SK-N-SH treated with all-trans-retinoic acid at 6 μM for 48 hours (cell line): ENCODE data around the gene CEP131.

ENCODE experiments used
- ATAC-seq: fragments of 200-7000 bp; cut with Tn5 transposase; 3 replicates; pipeline ENCODE4 v1.9.1; 2020; ENCODE audit warnings: mild to moderate bottlenecking, moderate library complexity
- ARNTL ChIP-seq: fragments of 450-650 bp; formaldehyde crosslinking; IDR thresholded peaks from 2 replicates; pipeline ENCODE4 v1.5.0; 2020; ENCODE audit warnings: low read depth, mild to moderate bottlenecking, moderate library complexity, borderline replicate concordance
- BACH2 ChIP-seq: fragments of 250-450 bp; sonication (Bioruptor Pico); IDR thresholded peaks from 2 replicates; pipeline ENCODE4 v1.9.0; 2021; ENCODE audit warnings: mild to moderate bottlenecking, borderline replicate concordance
- CSDC2 ChIP-seq: fragments of 250-450 bp; sonication (Bioruptor Pico); IDR thresholded peaks from 2 replicates; pipeline ENCODE4 v1.5.0; 2020; ENCODE audit warnings: mild to moderate bottlenecking, moderate library complexity
- ESRRG ChIP-seq: fragments of 250-450 bp; sonication (Bioruptor Pico); IDR thresholded peaks from 2 replicates; pipeline ENCODE4 v1.6.1; 2021; ENCODE audit warnings: mild to moderate bottlenecking
- GLIS3 ChIP-seq: fragments of 250-450 bp; sonication (Bioruptor Pico); IDR thresholded peaks from 2 replicates; pipeline ENCODE4 v1.5.0; 2020; ENCODE audit warnings: mild to moderate bottlenecking, moderate library complexity
- ISL1 ChIP-seq: fragments of 250-450 bp; sonication (Bioruptor Pico); IDR thresholded peaks from 2 replicates; pipeline ENCODE4 v2.1.2; 2022; ENCODE audit warnings: mild to moderate bottlenecking, moderate library complexity
- OSR1 ChIP-seq: fragments of 250-450 bp; sonication (Bioruptor Pico); IDR thresholded peaks from 2 replicates; pipeline ENCODE4 v1.8.0; 2022; ENCODE audit warnings: moderate library complexity, mild to moderate bottlenecking, inconsistent platforms
- PPARA ChIP-seq: fragments of 250-450 bp; sonication (Bioruptor Pico); IDR thresholded peaks from 2 replicates; pipeline ENCODE4 v1.5.0; 2020; ENCODE audit warnings: mild to moderate bottlenecking, borderline replicate concordance
- RARB ChIP-seq: fragments of 250-450 bp; sonication (Bioruptor Pico); IDR thresholded peaks from 2 replicates; pipeline ENCODE4 v1.8.0; 2021; ENCODE audit warnings: mild to moderate bottlenecking, moderate library complexity
- SNAI2 ChIP-seq: fragments of 250-450 bp; sonication (Bioruptor Pico); IDR thresholded peaks from 2 replicates; pipeline ENCODE4 v1.5.0; 2020; ENCODE audit warnings: mild to moderate bottlenecking, moderate library complexity
- TCF4 ChIP-seq: fragments of 250-450 bp; sonication (Bioruptor Pico); IDR thresholded peaks from 2 replicates; pipeline ENCODE4 v1.8.0; 2021; ENCODE audit warnings: mild to moderate bottlenecking, moderate library complexity, borderline replicate concordance
- ZFP30 ChIP-seq: fragments of 450-650 bp; formaldehyde crosslinking; IDR thresholded peaks from 2 replicates; pipeline ENCODE4 v1.5.0; 2022; ENCODE audit warnings: mild to moderate bottlenecking, moderate library complexity
- ZNF565 ChIP-seq: fragments of 450-650 bp; formaldehyde crosslinking; conservative IDR thresholded peaks from 2 replicates; pipeline ENCODE4 v1.5.0; 2020; ENCODE audit warnings: low read depth, mild to moderate bottlenecking, moderate library complexity
- ZNF70 ChIP-seq: fragments of 450-650 bp; formaldehyde crosslinking; IDR thresholded peaks from 2 replicates; pipeline ENCODE4 v1.5.0; 2020; ENCODE audit warnings: mild to moderate bottlenecking, moderate library complexity
- ZNF8 ChIP-seq: fragments of 450-650 bp; formaldehyde crosslinking; IDR thresholded peaks from 2 replicates; pipeline ENCODE4 v1.5.0; 2020; ENCODE audit warnings: mild to moderate bottlenecking, moderate library complexity
- TF ChIP-seq, protein P1 (sequence below): fragments of 250-450 bp; sonication (Bioruptor Pico); IDR thresholded peaks from 2 replicates; pipeline ENCODE4 v1.5.0; 2020; ENCODE audit warnings: mild to moderate bottlenecking, moderate library complexity
- TF ChIP-seq, protein P2 (sequence below): fragments of 250-450 bp; sonication (Bioruptor Pico); IDR thresholded peaks from 2 replicates; pipeline ENCODE4 v1.5.1; 2020; ENCODE audit warnings: low read depth, mild to moderate bottlenecking, moderate library complexity
- TF ChIP-seq, protein P3 (sequence below): fragments of 250-450 bp; sonication (Bioruptor Pico); IDR thresholded peaks from 2 replicates; pipeline ENCODE4 v1.8.0; 2020; ENCODE audit warnings: mild to moderate bottlenecking, moderate library complexity, borderline replicate concordance
- TF ChIP-seq, protein P4 (sequence below): fragments of 250-450 bp; sonication (Bioruptor Pico); IDR thresholded peaks from 2 replicates; pipeline ENCODE4 v1.8.0; 2021; ENCODE audit warnings: low read depth, mild to moderate bottlenecking, moderate library complexity, borderline replicate concordance

The CEP131 gene

DNA sequence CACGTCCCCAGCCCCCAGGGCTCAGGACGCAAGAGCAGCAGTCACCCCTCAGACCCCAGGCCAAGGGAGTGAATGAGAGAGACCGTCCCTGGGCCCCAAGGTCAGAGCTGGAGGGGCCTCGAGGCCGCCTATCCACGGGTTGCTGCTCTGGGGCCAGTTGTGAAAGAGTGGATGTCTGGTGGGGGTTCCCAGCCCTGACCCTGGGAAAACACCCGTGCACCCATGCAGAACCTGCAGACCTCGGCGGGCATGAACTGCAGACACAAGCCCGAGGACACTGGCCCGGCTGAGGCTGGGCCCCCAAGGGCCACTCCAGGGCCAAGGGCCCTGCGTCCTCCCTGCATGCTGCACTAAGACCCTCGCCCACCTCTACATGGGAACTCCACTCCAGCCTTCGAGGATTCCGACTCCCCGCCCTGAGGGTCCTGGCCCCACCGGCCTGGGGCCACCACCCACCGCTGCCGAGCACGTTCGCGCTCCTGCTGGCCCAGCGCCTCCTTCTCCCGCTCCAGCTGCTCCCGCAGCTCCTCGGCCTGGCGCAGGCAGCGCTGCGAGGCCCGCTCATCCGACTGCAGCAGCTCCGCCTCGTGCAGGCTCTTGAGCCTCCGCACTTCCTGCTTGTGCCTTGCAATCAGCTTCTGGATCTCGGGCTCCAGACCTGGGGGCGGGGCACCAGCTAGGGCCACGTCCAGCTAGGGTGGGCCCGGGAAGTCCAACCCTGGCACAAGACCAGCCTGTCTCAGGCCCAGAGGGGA is 29.1 kb downstream of the CEP131 start:
- TF ChIP-seq, protein P1, sequence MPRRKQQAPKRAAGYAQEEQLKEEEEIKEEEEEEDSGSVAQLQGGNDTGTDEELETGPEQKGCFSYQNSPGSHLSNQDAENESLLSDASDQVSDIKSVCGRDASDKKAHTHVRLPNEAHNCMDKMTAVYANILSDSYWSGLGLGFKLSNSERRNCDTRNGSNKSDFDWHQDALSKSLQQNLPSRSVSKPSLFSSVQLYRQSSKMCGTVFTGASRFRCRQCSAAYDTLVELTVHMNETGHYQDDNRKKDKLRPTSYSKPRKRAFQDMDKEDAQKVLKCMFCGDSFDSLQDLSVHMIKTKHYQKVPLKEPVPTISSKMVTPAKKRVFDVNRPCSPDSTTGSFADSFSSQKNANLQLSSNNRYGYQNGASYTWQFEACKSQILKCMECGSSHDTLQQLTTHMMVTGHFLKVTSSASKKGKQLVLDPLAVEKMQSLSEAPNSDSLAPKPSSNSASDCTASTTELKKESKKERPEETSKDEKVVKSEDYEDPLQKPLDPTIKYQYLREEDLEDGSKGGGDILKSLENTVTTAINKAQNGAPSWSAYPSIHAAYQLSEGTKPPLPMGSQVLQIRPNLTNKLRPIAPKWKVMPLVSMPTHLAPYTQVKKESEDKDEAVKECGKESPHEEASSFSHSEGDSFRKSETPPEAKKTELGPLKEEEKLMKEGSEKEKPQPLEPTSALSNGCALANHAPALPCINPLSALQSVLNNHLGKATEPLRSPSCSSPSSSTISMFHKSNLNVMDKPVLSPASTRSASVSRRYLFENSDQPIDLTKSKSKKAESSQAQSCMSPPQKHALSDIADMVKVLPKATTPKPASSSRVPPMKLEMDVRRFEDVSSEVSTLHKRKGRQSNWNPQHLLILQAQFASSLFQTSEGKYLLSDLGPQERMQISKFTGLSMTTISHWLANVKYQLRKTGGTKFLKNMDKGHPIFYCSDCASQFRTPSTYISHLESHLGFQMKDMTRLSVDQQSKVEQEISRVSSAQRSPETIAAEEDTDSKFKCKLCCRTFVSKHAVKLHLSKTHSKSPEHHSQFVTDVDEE (CRISPR knock-in tag): no peak
- TF ChIP-seq ZNF70 (CRISPR knock-in tag) (no peak), ZFP30 (CRISPR knock-in tag) (no peak), ISL1 (CRISPR knock-in tag) (no peak)
- no peak for ATAC-seq

DNA sequence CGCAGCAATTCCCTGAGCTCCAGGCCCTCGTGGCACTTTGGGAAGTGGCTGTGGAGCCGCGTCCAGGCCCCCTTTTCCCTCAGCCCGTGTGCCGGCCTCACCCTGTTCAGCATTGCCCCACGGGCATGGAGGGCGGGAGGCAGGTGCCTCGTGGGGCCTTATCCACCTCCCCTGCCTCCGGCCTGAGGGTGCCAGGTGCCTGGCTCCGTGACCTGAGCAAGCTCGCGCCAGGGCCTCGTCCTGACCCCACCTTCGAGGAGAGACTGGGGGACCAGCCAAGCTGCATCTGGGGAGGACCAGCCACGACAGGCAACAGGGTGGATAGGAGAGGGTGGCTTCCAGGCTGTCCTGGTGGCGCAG is 29.7 kb downstream of the CEP131 start:
- TF ChIP-seq ZNF8 (CRISPR knock-in tag): no peak
- TF ChIP-seq ESRRG: no peak
- no peak for TF ChIP-seq ZNF565
- TF ChIP-seq GLIS3: no peak
- TF ChIP-seq, protein P2, sequence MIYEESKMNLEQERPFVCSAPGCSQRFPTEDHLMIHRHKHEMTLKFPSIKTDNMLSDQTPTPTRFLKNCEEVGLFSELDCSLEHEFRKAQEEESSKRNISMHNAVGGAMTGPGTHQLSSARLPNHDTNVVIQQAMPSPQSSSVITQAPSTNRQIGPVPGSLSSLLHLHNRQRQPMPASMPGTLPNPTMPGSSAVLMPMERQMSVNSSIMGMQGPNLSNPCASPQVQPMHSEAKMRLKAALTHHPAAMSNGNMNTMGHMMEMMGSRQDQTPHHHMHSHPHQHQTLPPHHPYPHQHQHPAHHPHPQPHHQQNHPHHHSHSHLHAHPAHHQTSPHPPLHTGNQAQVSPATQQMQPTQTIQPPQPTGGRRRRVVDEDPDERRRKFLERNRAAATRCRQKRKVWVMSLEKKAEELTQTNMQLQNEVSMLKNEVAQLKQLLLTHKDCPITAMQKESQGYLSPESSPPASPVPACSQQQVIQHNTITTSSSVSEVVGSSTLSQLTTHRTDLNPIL (CRISPR knock-in tag): no peak
- TF ChIP-seq TCF4 (CRISPR knock-in tag): no peak
- TF ChIP-seq, protein P3, sequence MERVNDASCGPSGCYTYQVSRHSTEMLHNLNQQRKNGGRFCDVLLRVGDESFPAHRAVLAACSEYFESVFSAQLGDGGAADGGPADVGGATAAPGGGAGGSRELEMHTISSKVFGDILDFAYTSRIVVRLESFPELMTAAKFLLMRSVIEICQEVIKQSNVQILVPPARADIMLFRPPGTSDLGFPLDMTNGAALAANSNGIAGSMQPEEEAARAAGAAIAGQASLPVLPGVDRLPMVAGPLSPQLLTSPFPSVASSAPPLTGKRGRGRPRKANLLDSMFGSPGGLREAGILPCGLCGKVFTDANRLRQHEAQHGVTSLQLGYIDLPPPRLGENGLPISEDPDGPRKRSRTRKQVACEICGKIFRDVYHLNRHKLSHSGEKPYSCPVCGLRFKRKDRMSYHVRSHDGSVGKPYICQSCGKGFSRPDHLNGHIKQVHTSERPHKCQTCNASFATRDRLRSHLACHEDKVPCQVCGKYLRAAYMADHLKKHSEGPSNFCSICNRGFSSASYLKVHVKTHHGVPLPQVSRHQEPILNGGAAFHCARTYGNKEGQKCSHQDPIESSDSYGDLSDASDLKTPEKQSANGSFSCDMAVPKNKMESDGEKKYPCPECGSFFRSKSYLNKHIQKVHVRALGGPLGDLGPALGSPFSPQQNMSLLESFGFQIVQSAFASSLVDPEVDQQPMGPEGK (CRISPR knock-in tag): no peak
- TF ChIP-seq ISL1 (CRISPR knock-in tag): no peak
- TF ChIP-seq RARB (CRISPR knock-in tag): no peak
- TF ChIP-seq PPARA (CRISPR knock-in tag): no peak
- no peak for TF ChIP-seq ARNTL (CRISPR knock-in tag)
- TF ChIP-seq, protein P1 (CRISPR knock-in tag): no peak
- no peak for TF ChIP-seq OSR1 (CRISPR knock-in tag)
- ATAC-seq: no peak

DNA sequence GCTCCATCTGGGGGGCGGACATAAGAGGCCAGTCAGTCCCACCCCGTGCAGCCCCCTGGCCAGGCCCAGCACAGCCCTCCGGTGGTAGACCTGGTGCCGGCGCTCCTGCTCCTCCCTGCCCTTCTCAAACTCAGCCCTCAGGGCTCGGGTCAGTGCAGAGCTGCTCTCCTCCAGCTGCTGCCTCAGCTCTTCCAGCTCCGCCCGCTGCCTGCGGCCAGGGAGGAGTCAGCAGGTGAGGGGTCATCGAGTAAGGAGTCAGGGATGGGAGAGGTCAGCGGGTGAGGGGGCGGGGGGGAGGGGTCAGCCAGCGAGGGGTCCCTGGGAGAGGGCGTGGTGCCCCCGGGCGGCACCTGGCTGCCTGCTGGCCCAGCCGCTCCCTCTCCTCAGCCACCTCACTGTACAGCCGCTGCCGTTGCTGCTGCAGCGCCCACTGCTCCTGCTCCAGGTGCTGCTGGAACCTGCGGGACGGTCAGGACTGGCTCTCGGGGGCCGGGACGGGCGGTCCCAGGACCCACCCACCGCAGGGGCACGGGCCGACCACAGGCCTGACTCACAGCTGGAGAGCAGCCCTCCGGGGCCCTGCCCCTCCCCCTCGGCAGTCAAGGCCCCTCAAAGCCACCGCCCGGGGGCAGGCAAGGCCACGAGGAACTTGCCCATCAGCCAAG is 30.2 kb downstream of the CEP131 start:
- ATAC-seq: no peak
- TF ChIP-seq ARNTL (CRISPR knock-in tag): no peak
- TF ChIP-seq, protein P1 (CRISPR knock-in tag): no peak
- TF ChIP-seq SNAI2 (CRISPR knock-in tag): no peak
- TF ChIP-seq PPARA (CRISPR knock-in tag): no peak
- TF ChIP-seq, protein P4, sequence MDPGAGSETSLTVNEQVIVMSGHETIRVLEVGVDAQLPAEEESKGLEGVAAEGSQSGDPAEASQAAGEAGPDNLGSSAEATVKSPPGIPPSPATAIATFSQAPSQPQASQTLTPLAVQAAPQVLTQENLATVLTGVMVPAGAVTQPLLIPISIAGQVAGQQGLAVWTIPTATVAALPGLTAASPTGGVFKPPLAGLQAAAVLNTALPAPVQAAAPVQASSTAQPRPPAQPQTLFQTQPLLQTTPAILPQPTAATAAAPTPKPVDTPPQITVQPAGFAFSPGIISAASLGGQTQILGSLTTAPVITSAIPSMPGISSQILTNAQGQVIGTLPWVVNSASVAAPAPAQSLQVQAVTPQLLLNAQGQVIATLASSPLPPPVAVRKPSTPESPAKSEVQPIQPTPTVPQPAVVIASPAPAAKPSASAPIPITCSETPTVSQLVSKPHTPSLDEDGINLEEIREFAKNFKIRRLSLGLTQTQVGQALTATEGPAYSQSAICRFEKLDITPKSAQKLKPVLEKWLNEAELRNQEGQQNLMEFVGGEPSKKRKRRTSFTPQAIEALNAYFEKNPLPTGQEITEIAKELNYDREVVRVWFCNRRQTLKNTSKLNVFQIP: no peak
- TF ChIP-seq OSR1 (CRISPR knock-in tag): no peak
- no peak for TF ChIP-seq CSDC2
- no peak for TF ChIP-seq BACH2 (CRISPR knock-in tag)
- TF ChIP-seq, protein P2 (CRISPR knock-in tag): no peak
- TF ChIP-seq ZNF8 (CRISPR knock-in tag): no peak
